Keratinocyte (primary cell): Measurements from ENCODE around the gene RRBP1. TPM values are rescaled to one million over a fixed set of nuclear protein-coding genes. Genes with fewer than 3 reads are reported as not detected.

ENCODE experiments used
- DNase-seq: peaks from one replicate; pipeline ENCODE4 v3.0.0-alpha.2; 2011; ENCODE audit warnings: low read depth, missing footprints, low spot score
- FAIRE-seq: peaks from 2 replicates; lab custom pipeline; 2011; peaks lifted over from hg19 to GRCh38; lab: Jason Lieb, UNC
- H2AFZ ChIP-seq: 2 replicates; pipeline ENCODE4 v1.6.0; 2012; ENCODE audit warnings: low read length, control low read depth, inconsistent platforms; ENCODE audit not compliant: control insufficient read depth
- H3K27ac ChIP-seq: 2 replicates; pipeline ENCODE4 v1.5.1; 2011; ENCODE audit warnings: low read length; ENCODE audit not compliant: control insufficient read depth, insufficient read depth
- H3K27me3 ChIP-seq: 3 replicates; pipeline ENCODE4 v1.6.0; 2011; ENCODE audit warnings: low read length; ENCODE audit not compliant: control insufficient read depth, insufficient read depth; ENCODE audit errors: extremely low read depth
- H3K36me3 ChIP-seq, 2 experiments: 2 replicates in 1 of 2; 3 replicates in 1 of 2; pipeline ENCODE4 v1.5.1; 2011; ENCODE audit warnings: low read length in 2 of 2, mild to moderate bottlenecking in 1 of 2; ENCODE audit not compliant: control insufficient read depth in 2 of 2, insufficient read depth in 2 of 2; ENCODE audit errors: extremely low read depth in 1 of 2
- H3K4me1 ChIP-seq: 3 replicates; pipeline ENCODE4 v1.5.1; 2011; ENCODE audit warnings: low read length; ENCODE audit not compliant: control insufficient read depth, insufficient read depth; ENCODE audit errors: extremely low read depth
- H3K4me2 ChIP-seq: 3 replicates; pipeline ENCODE4 v1.6.0; 2011; ENCODE audit warnings: low read depth, low read length; ENCODE audit not compliant: control insufficient read depth, insufficient read depth; ENCODE audit errors: extremely low read depth
- H3K4me3 ChIP-seq, 3 experiments: fragments of 200-600 bp in 1 of 3; sonication (generic) in 1 of 3; 2 replicates in 2 of 3; 3 replicates in 1 of 3; pipeline ENCODE4 v1.5.1; 2011 to 2016; ENCODE audit warnings: low read length in 3 of 3, mild to moderate bottlenecking in 3 of 3, control low read depth in 2 of 3, inconsistent platforms in 1 of 3, low read depth in 1 of 3, mixed read lengths in 1 of 3, mixed run types in 1 of 3, moderate library complexity in 1 of 3; ENCODE audit not compliant: control insufficient read depth in 2 of 3, insufficient read depth in 2 of 3; ENCODE audit errors: extremely low read depth in 1 of 3
- H3K79me2 ChIP-seq: 2 replicates; pipeline ENCODE4 v1.6.0; 2012; ENCODE audit warnings: low read length; ENCODE audit not compliant: control insufficient read depth, insufficient read depth
- H3K9ac ChIP-seq: 3 replicates; pipeline ENCODE4 v1.6.0; 2011; ENCODE audit warnings: low read length; ENCODE audit not compliant: control insufficient read depth, insufficient read depth; ENCODE audit errors: extremely low read depth
- H3K9me1 ChIP-seq: 3 replicates; pipeline ENCODE4 v1.6.0; 2011; ENCODE audit warnings: low read length; ENCODE audit not compliant: control insufficient read depth, insufficient read depth; ENCODE audit errors: extremely low read depth
- H3K9me3 ChIP-seq: 2 replicates; pipeline ENCODE4 v1.5.1; 2012; ENCODE audit warnings: low read depth, low read length; ENCODE audit not compliant: control insufficient read depth
- H4K20me1 ChIP-seq: 3 replicates; pipeline ENCODE4 v1.6.0; 2011; ENCODE audit warnings: low read length; ENCODE audit not compliant: control insufficient read depth, insufficient read depth; ENCODE audit errors: extremely low read depth
- EZH2 ChIP-seq: IDR thresholded peaks from one replicate; pipeline ENCODE4 v1.6.1; 2012; ENCODE audit warnings: inconsistent platforms, mild to moderate bottlenecking, low read length, moderate library complexity
- dilution Hi-C: fragments of 300-500 bp; cut with MboI; formaldehyde crosslinking; loops from one replicate; pipeline ENCODE4 v1.7.0; 2020; ENCODE audit warnings: low sequenced_read_pairs; ENCODE audit not compliant: extremely low pct_ligation_motif_present
- polyA plus RNA-seq, 5 experiments: library from polyadenylated mRNA; depleted of rRNA in 3 of 5; stranded (reverse) in 3 of 5; stranded (forward) in 1 of 5; unstranded in 1 of 5; fragments of >200 nt; gene quantifications; 1 replicate in 1 of 5; 2 replicates in 3 of 5; 3 replicates in 1 of 5; pipeline versions ENCODE4 v1.2.1 to v1.2.3, GENCODE V29; 2011 to 2012; ENCODE audit warnings: missing spikeins in 2 of 5, low read depth in 1 of 5, low replicate concordance in 1 of 5
- TF ChIP-seq, protein P1 (sequence below), 3 experiments: IDR thresholded peaks in 1 of 3; conservative IDR thresholded peaks in 1 of 3; optimal IDR thresholded peaks in 1 of 3; 2 replicates in 2 of 3; 3 replicates in 1 of 3; pipeline versions ENCODE3 to v1.5.1; 2011; ENCODE audit warnings: low read length in 3 of 3, mild to moderate bottlenecking in 3 of 3, moderate library complexity in 2 of 3, control low read depth in 1 of 3, inconsistent platforms in 1 of 3; ENCODE audit not compliant: insufficient read depth in 2 of 3; ENCODE audit errors: extremely low read depth in 1 of 3

The RRBP1 gene
- polyA plus RNA-seq, 1 donor (not counting 4 experiments of a cell fraction or from before 2014, with no cell fraction given) = 43.9 TPM

DNA sequence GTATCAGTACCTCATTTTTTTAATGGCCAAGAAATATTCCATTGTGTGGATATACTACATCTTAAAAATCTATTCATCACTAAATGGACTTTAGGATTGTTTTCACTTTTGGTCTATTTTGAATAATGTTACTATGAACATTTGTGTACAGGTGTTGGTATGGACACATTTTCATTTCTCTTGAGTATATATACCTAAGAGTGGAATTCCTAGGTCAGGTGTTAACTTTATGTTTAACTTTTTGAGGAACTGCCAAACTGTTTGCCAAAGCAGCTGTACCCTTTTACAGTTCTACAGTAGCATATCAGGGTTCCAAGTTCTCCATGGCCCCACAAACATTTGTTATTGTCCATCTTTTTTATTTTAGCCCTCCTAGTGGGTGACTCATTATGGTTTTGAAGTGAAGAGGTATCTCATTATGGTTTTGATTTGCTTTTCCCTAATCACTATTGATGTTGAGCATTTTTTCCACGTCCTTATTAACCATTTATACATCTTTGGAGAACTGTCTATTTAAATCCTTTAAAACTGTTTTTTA, 84.0 kb downstream of the RRBP1 start:
- peaks cover 34% of the 10 kb centered on the region for H4K20me1 ChIP-seq

DNA sequence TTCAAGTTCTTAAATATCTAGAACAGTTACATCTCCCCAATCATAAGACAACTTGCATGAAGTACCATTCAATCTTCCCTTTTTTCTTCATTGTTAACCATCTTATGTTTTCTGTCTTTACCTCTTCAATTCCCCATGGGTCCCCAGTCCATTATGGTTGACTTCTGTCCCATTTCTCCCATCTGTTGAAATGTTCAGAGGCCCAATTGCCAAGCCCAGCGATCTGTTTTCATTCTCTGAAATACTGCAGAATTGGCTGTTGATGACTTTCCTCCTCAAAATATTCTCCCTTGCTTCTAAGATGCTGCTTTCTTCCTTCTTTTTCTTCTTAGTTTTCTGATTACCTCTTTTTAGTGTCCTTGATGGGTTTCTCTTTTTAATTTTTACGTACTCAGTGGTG, 86.2 kb downstream of the RRBP1 start:
- DNase-seq = no peak

More for the DNA sequence above, 84.0 kb downstream of the RRBP1 start:
- no peak overlapping the region for H3K27ac ChIP-seq
- H2AFZ ChIP-seq = no peak overlapping the region
- H3K9me3 ChIP-seq = no peaks in the 10 kb centered on the region
- H3K36me3 ChIP-seq = peaks cover 7 to 8% of the 10 kb centered on the region in 2 experiments
- peaks cover 17% of the 10 kb centered on the region for H3K4me1 ChIP-seq
- H3K4me2 ChIP-seq = no peak overlapping the region
- H3K9me1 ChIP-seq = peaks cover 7% of the 10 kb centered on the region
- H3K4me3 ChIP-seq = no peak overlapping the region
- TF ChIP-seq, protein P1, sequence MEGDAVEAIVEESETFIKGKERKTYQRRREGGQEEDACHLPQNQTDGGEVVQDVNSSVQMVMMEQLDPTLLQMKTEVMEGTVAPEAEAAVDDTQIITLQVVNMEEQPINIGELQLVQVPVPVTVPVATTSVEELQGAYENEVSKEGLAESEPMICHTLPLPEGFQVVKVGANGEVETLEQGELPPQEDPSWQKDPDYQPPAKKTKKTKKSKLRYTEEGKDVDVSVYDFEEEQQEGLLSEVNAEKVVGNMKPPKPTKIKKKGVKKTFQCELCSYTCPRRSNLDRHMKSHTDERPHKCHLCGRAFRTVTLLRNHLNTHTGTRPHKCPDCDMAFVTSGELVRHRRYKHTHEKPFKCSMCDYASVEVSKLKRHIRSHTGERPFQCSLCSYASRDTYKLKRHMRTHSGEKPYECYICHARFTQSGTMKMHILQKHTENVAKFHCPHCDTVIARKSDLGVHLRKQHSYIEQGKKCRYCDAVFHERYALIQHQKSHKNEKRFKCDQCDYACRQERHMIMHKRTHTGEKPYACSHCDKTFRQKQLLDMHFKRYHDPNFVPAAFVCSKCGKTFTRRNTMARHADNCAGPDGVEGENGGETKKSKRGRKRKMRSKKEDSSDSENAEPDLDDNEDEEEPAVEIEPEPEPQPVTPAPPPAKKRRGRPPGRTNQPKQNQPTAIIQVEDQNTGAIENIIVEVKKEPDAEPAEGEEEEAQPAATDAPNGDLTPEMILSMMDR (optimal IDR thresholded peaks at IDR 0.05 in 1 of 3, IDR thresholded peaks at IDR 0.05 in 1 of 3, conservative IDR thresholded peaks at IDR 0.05 in 1 of 3; ENCODE audit: extremely low read depth in 1 of 3, insufficient read depth in 2 of 3, low read length in 3 of 3) = no peak
- no peak for TF ChIP-seq EZH2
- H3K79me2 ChIP-seq = peaks cover 97% of the 10 kb centered on the region
- FAIRE-seq (peak; percentile 26), DNase-seq (no peak)
- dilution Hi-C loops = no loop called here
- no peak overlapping the region for H3K9ac ChIP-seq
- no peaks in the 10 kb centered on the region for H3K27me3 ChIP-seq

More for the DNA sequence above, 86.2 kb downstream of the RRBP1 start:
- H3K9me1 ChIP-seq = peaks cover 8% of the 10 kb centered on the region
- no peaks in the 10 kb centered on the region for H3K27me3 ChIP-seq
- H3K79me2 ChIP-seq = peaks cover 99% of the 10 kb centered on the region
- no peak overlapping the region for H2AFZ ChIP-seq
- peaks cover 36% of the 10 kb centered on the region for H4K20me1 ChIP-seq
- H3K4me1 ChIP-seq = peaks cover 22% of the 10 kb centered on the region
- no peak overlapping the region for H3K27ac ChIP-seq
- H3K4me3 ChIP-seq = no peak overlapping the region
- dilution Hi-C loops = no loop called here
- peaks cover 0 to 5% of the 10 kb centered on the region in 2 experiments for H3K36me3 ChIP-seq
- FAIRE-seq = no peak
- TF ChIP-seq, protein P1 (optimal IDR thresholded peaks at IDR 0.05 in 1 of 3, IDR thresholded peaks at IDR 0.05 in 1 of 3, conservative IDR thresholded peaks at IDR 0.05 in 1 of 3; ENCODE audit: extremely low read depth in 1 of 3, insufficient read depth in 2 of 3, low read length in 3 of 3) = no peak
- TF ChIP-seq EZH2 = no peak
- H3K9me3 ChIP-seq = no peaks in the 10 kb centered on the region
- no peak overlapping the region for H3K9ac ChIP-seq
- H3K4me2 ChIP-seq = no peak overlapping the region
